IMR-90 (cell line): ENCODE measurements around the gene WDFY2. TPM values are rescaled to one million over a fixed set of nuclear protein-coding genes. Genes with fewer than 3 reads are reported as not detected.

Source experiments
- ATAC-seq: fragments of 200-7000 bp; cut with Tn5 transposase; 2 replicates; pipeline ENCODE4 v1.9.1; 2020; ENCODE audit warnings: low read depth, mild to moderate bottlenecking, moderate library complexity
- BruUV-seq: library from RNA; stranded (reverse); fragments of 400-500 nt; replicated peaks from 2 replicates; lab custom pipeline; 2021; lab: Mats Ljungman, UMichigan
- CTCF ChIA-PET: fragments of 300-600 bp; formaldehyde crosslinking; extraction: SDS; loops from one replicate; lab custom pipeline; 2021; ENCODE audit warnings: antibody characterized with exemption; lab: Yijun Ruan, JAX
- POLR2A ChIA-PET: fragments of 300-600 bp; sonication (Branson Sonifier 250); formaldehyde crosslinking; loops from one replicate; lab custom pipeline; 2022; ENCODE audit warnings: antibody characterized with exemption; ENCODE audit not compliant: unreplicated experiment; lab: Charles Lee
- DNase-seq: peaks from one replicate; pipeline ENCODE4 v3.0.0; 2013
- H2AFZ ChIP-seq: replicated peaks from 2 replicates; pipeline ENCODE3; 2013; ENCODE audit warnings: low read length, mild to moderate bottlenecking; ENCODE audit not compliant: poor library complexity
- H2AK5ac ChIP-seq: 2 replicates; pipeline ENCODE4 v1.6.1; 2013; ENCODE audit warnings: low read depth, low read length, inconsistent platforms
- H2AK9ac ChIP-seq: replicated peaks from 2 replicates; pipeline ENCODE3; 2013; ENCODE audit warnings: mild to moderate bottlenecking, low read depth, low read length, moderate library complexity; ENCODE audit not compliant: poor library complexity
- H2BK120ac ChIP-seq: 2 replicates; pipeline ENCODE4 v1.6.1; 2013; ENCODE audit warnings: low read depth, low read length, inconsistent platforms
- H2BK15ac ChIP-seq: 3 replicates; pipeline ENCODE4 v1.6.1; 2013; ENCODE audit warnings: low read depth, low read length, inconsistent platforms
- H2BK20ac ChIP-seq: 2 replicates; pipeline ENCODE4 v1.6.1; 2013; ENCODE audit warnings: low read depth, mild to moderate bottlenecking, inconsistent platforms, low read length, moderate library complexity
- H2BK5ac ChIP-seq: 2 replicates; pipeline ENCODE4 v1.6.1; 2013; ENCODE audit warnings: mild to moderate bottlenecking, low read depth, low read length, inconsistent platforms; ENCODE audit not compliant: poor library complexity, severe bottlenecking
- H3K14ac ChIP-seq: replicated peaks from 2 replicates; pipeline ENCODE4 v1.6.1; 2013; ENCODE audit warnings: low read depth, low read length, inconsistent platforms
- H3K18ac ChIP-seq: 2 replicates; pipeline ENCODE4 v1.6.1; 2013; ENCODE audit warnings: low read depth, low read length, control low read depth
- H3K23ac ChIP-seq: 2 replicates; pipeline ENCODE4 v1.6.1; 2013; ENCODE audit warnings: low read depth, low read length, inconsistent platforms
- H3K27ac ChIP-seq: 2 replicates; pipeline ENCODE4 v1.5.1; 2013; ENCODE audit warnings: mild to moderate bottlenecking, control low read depth, low read length; ENCODE audit not compliant: insufficient read depth
- H3K27me3 ChIP-seq: 2 replicates; pipeline ENCODE4 v1.6.1; 2013; ENCODE audit warnings: low read length; ENCODE audit not compliant: control insufficient read depth, insufficient read depth
- H3K36me3 ChIP-seq: 2 replicates; pipeline ENCODE4 v1.6.1; 2013; ENCODE audit warnings: low read length, mixed read lengths; ENCODE audit not compliant: control insufficient read depth, insufficient read depth
- H3K4ac ChIP-seq: 2 replicates; pipeline ENCODE4 v1.6.1; 2013; ENCODE audit warnings: low read depth, low read length, inconsistent platforms
- H3K4me1 ChIP-seq: 2 replicates; pipeline ENCODE4 v1.6.1; 2013; ENCODE audit warnings: low read length, mixed read lengths; ENCODE audit not compliant: control insufficient read depth, insufficient read depth
- H3K4me2 ChIP-seq: 2 replicates; pipeline ENCODE4 v1.6.1; 2013; ENCODE audit warnings: low read depth, mild to moderate bottlenecking, control low read depth, low read length, moderate library complexity
- H3K4me3 ChIP-seq: 2 replicates; pipeline ENCODE4 v1.5.1; 2013; ENCODE audit warnings: low read depth, mild to moderate bottlenecking, control low read depth, low read length, moderate library complexity; ENCODE audit not compliant: insufficient read depth
- H3K56ac ChIP-seq: 2 replicates; pipeline ENCODE4 v1.6.1; 2013; ENCODE audit warnings: low read length, inconsistent platforms; ENCODE audit not compliant: insufficient read depth; ENCODE audit errors: extremely low read depth
- H3K79me1 ChIP-seq, 2 experiments: 2 replicates each; pipeline ENCODE4 v1.6.1; 2013; ENCODE audit warnings: low read length in 2 of 2, inconsistent platforms in 1 of 2, low read depth in 1 of 2
- H3K9ac ChIP-seq: 2 replicates; pipeline ENCODE4 v1.6.1; 2013; ENCODE audit warnings: low read depth, low read length, control low read depth
- H3K9me1 ChIP-seq: 2 replicates; pipeline ENCODE4 v1.6.1; 2013; ENCODE audit warnings: low read length, inconsistent platforms; ENCODE audit not compliant: insufficient read depth
- H3K9me3 ChIP-seq: 2 replicates; pipeline ENCODE4 v1.6.1; 2013; ENCODE audit warnings: low read length; ENCODE audit not compliant: control insufficient read depth, insufficient read depth
- H4K20me1 ChIP-seq: 2 replicates; pipeline ENCODE4 v1.6.1; 2013; ENCODE audit warnings: low read length, inconsistent platforms; ENCODE audit not compliant: insufficient read depth
- H4K5ac ChIP-seq: 2 replicates; pipeline ENCODE4 v1.6.1; 2013; ENCODE audit warnings: mild to moderate bottlenecking, low read depth, low read length, control low read depth
- H4K8ac ChIP-seq, 2 experiments: 2 replicates each; pipeline ENCODE4 v1.6.1; 2013; ENCODE audit warnings: low read depth in 2 of 2, low read length in 2 of 2, control low read depth in 1 of 2, inconsistent platforms in 1 of 2
- H4K91ac ChIP-seq: 2 replicates; pipeline ENCODE4 v1.6.1; 2013; ENCODE audit warnings: low read depth, low read length, inconsistent platforms; ENCODE audit not compliant: insufficient read depth
- MAFK ChIP-seq: IDR thresholded peaks from 2 replicates; pipeline ENCODE4 v1.6.1; 2012; ENCODE audit warnings: low read depth, low read length, improper control_type of control experiment
- SMC3 ChIP-seq: fragments of 150-350 bp; IDR thresholded peaks from 2 replicates; pipeline ENCODE4 v1.6.1; 2016; ENCODE audit warnings: low read depth, mild to moderate bottlenecking, antibody characterized with exemption, low read length, moderate library complexity
- WGBS, 2 experiments: methylation state at CpG; one replicate each; pipeline versions ENCODE4 v1.1.5 to v1.1.7; 2013; ENCODE audit warnings: missing lambda C conversion rate in 2 of 2; ENCODE audit not compliant: insufficient read length in 1 of 2; ENCODE audit errors: extremely low coverage in 2 of 2; 5-methylcytosine and 5-hydroxymethylcytosine counted together
- dilution Hi-C: fragments of 300-500 bp; cut with HindIII; formaldehyde crosslinking; loops from one replicate; pipeline ENCODE4 v1.14.3; 2018; ENCODE audit warnings: low sequenced_read_pairs; ENCODE audit not compliant: unreplicated experiment
- in situ Hi-C: fragments of 300-500 bp; cut with MboI; formaldehyde crosslinking; loops from 3 replicates; pipeline ENCODE4 v1.14.3; 2019; ENCODE audit warnings: low sequenced_read_pairs, inconsistent platforms, mixed read lengths
- intact Hi-C: fragments of 100-400 bp; cut with micrococcal nuclease; formaldehyde crosslinking; loops from 2 replicates; pipeline ENCODE4 v1.10.0; 2022
- polyA plus RNA-seq, 3 experiments: library from polyadenylated mRNA; depleted of rRNA; stranded (reverse); fragments of >200 nt; gene quantifications; 2 replicates each; pipeline ENCODE4 v1.2.3, GENCODE V29; 2012; ENCODE audit warnings: low replicate concordance in 1 of 3
- total RNA-seq: library from RNA; depleted of rRNA; stranded (reverse); fragments of >200 nt; gene quantifications from 2 replicates; pipeline ENCODE4 v1.2.3, GENCODE V29; 2012

WDFY2 gene
- total and polyA plus RNA-seq, 2 of the 4 experiments (the other 2 are of a cell fraction), result 4.3 to 5.4 TPM

- no peak overlapping the region for H3K56ac ChIP-seq
- H4K20me1 ChIP-seq, result no peaks in the 10 kb centered on the region
Measured at GRCh38 chr13:51811046-51811445, 226.8 kb downstream of the WDFY2 start.

More at GRCh38 chr13:51811046-51811445, 226.8 kb downstream of the WDFY2 start:
- H3K9ac ChIP-seq, result no peak overlapping the region
- dilution Hi-C loops, result no loop called here
- H4K8ac ChIP-seq, result no peak overlapping the region
- in situ Hi-C loops, result loop anchor here (10.0 kb wide), 1 partner anchor 314 kb away; the partner anchor contains the start of gene NEK5
- no peak overlapping the region for H3K27ac ChIP-seq
- no peak overlapping the region for H2BK120ac ChIP-seq
- DNase-seq (no peak), ATAC-seq (no peak)
- H3K18ac ChIP-seq, result no peak overlapping the region
- H3K9me1 ChIP-seq, result peaks cover 4% of the 10 kb centered on the region; the same call in 1 of the 2 replicates
- ChIA-PET POLR2A (no interaction called here), CTCF (interaction anchor here (1.3 kb wide), 1 partner anchor 13 kb away, joined by 3 read pairs; no protein-coding TSS in a partner anchor)
- H3K4me2 ChIP-seq, result no peak overlapping the region
- no TSS peak for BruUV-seq
- no peaks in the 10 kb centered on the region for H3K36me3 ChIP-seq
- H2BK15ac ChIP-seq, result no peak overlapping the region
- peak overlapping the region; percentile 44 for H2AFZ ChIP-seq
- H2AK5ac ChIP-seq, result no peak overlapping the region
- H2BK5ac ChIP-seq, result no peak overlapping the region
- TF ChIP-seq SMC3 (no peak), MAFK (no peak)
- H3K4ac ChIP-seq, result no peak overlapping the region
- no peak overlapping the region for H4K91ac ChIP-seq
- WGBS, 2 experiments, result 57% methylated on average over 4 of the region's 12 CpGs; no CpG with 5 or more reads in 1 of the 2 experiments
- no peaks in the 10 kb centered on the region for H3K4me1 ChIP-seq
- H3K9me3 ChIP-seq, result no peaks in the 10 kb centered on the region
- no peaks in the 10 kb centered on the region for H3K79me1 ChIP-seq
- no peak overlapping the region for H3K4me3 ChIP-seq
- H3K27me3 ChIP-seq, result peaks cover 6% of the 10 kb centered on the region
- no peak overlapping the region for H4K5ac ChIP-seq
- H2BK20ac ChIP-seq, result no peak overlapping the region
- intact Hi-C loops, result loop anchor here (10.0 kb wide), 1 partner anchor 204 kb away; the partner anchor contains the start of genes ALG11 and ATP7B
- no peak overlapping the region for H2AK9ac ChIP-seq
- no peak overlapping the region for H3K23ac ChIP-seq
- no peak overlapping the region for H3K14ac ChIP-seq
